PFSK-1 (cell line): ENCODE results near the gene WDR4.

ENCODE experiments used
- FOXP2 ChIP-seq: optimal IDR thresholded peaks from 2 replicates; pipeline ENCODE3; 2011; ENCODE audit warnings: borderline replicate concordance, control low read depth, inconsistent platforms; ENCODE audit not compliant: insufficient read depth; ENCODE audit errors: extremely low read length, extremely low read depth
- POLR2AphosphoS5 ChIP-seq: IDR thresholded peaks from 2 replicates; pipeline ENCODE4 v1.6.1; 2012; ENCODE audit warnings: low read depth, mild to moderate bottlenecking, control low read depth, low read length, moderate library complexity
- SIN3A ChIP-seq: IDR thresholded peaks from 2 replicates; pipeline ENCODE4 v1.6.1; 2012; ENCODE audit warnings: mild to moderate bottlenecking, low read length, moderate library complexity, borderline replicate concordance; ENCODE audit not compliant: insufficient read depth
- TAF1 ChIP-seq: IDR thresholded peaks from 2 replicates; pipeline ENCODE4 v1.6.1; 2012; ENCODE audit warnings: low read length, control low read depth, borderline replicate concordance; ENCODE audit not compliant: insufficient read depth
- TF ChIP-seq, protein P1 (sequence below), 2 experiments: IDR thresholded peaks; 2 replicates each; pipeline versions ENCODE4 v1.6.1 to v1.8.0; 2011 to 2012; ENCODE audit warnings: low read depth in 2 of 2, low read length in 2 of 2, control low read depth in 1 of 2, inconsistent platforms in 1 of 2, mild to moderate bottlenecking in 1 of 2, moderate library complexity in 1 of 2; ENCODE audit not compliant: insufficient read depth in 1 of 2

Gene WDR4

DNA sequence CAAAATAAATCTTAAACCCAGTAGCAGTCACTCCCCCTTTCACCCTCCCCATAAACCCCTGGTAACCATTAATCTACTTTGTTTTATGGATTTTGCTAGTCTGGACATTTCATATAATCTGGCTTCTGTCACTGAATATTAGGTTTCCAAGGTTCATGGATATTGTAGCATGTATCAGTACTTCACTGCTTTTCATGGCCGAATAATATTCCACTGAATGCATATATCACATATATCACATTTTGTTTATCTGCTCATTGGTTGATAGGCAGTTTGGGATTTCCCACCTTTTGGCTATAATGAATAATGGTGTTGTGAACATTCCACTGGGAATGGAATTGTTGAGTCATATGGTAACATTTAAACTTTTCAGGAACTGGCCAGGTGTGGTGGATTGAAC, 4.6 kb upstream of the WDR4 start:
- no peak for TF ChIP-seq TAF1
- no peak for TF ChIP-seq POLR2AphosphoS5

DNA sequence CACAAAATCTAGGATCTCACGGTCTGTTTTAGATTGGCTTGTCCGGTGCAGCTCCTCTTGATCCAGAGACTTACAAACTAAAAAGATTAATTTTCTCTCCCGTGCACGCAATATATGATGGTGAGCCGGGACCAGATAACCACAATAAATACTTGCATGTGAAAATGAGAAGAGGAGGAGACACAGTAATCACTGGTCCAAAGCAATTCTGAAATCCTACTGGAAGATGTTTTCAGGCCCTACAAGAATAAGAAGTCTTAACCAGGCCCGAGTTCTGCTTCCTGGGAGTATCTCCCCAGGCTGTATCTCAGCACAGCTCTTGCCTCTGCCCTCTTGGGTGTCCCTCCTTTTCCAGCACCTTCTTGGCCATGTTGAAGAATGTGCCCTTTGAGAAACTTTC, 1.0 kb upstream of the WDR4 start:
- TF ChIP-seq, protein P1, sequence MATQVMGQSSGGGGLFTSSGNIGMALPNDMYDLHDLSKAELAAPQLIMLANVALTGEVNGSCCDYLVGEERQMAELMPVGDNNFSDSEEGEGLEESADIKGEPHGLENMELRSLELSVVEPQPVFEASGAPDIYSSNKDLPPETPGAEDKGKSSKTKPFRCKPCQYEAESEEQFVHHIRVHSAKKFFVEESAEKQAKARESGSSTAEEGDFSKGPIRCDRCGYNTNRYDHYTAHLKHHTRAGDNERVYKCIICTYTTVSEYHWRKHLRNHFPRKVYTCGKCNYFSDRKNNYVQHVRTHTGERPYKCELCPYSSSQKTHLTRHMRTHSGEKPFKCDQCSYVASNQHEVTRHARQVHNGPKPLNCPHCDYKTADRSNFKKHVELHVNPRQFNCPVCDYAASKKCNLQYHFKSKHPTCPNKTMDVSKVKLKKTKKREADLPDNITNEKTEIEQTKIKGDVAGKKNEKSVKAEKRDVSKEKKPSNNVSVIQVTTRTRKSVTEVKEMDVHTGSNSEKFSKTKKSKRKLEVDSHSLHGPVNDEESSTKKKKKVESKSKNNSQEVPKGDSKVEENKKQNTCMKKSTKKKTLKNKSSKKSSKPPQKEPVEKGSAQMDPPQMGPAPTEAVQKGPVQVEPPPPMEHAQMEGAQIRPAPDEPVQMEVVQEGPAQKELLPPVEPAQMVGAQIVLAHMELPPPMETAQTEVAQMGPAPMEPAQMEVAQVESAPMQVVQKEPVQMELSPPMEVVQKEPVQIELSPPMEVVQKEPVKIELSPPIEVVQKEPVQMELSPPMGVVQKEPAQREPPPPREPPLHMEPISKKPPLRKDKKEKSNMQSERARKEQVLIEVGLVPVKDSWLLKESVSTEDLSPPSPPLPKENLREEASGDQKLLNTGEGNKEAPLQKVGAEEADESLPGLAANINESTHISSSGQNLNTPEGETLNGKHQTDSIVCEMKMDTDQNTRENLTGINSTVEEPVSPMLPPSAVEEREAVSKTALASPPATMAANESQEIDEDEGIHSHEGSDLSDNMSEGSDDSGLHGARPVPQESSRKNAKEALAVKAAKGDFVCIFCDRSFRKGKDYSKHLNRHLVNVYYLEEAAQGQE (IDR thresholded peaks at IDR 0.05; ENCODE audit: insufficient read depth in 1 of 2, low read depth in 2 of 2, low read length in 2 of 2) = no peak
- TF ChIP-seq TAF1 (no peak), SIN3A (no peak), FOXP2 (no peak), POLR2AphosphoS5 (no peak)

DNA sequence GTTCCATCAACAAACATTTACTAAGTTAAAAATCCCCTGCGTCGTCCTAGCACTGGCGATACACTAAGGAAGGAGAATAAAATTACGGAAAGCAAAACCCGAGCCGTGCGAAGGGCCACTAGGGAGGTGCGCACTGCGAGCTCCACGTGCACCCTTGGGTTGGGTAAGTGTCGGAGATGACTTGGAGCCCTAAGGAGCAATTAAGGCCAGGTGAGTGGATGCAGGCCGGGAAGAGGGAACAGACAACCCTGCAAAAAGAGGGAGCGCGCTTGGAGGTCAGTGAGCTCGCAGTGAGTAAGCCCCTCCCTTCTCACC, 704 bp downstream of the WDR4 start:
- 0 out of 2 replicates have a peak, but pooled peaks have one; percentile 12 for TF ChIP-seq TAF1
- TF ChIP-seq, protein P1 (IDR thresholded peaks at IDR 0.05; ENCODE audit: insufficient read depth in 1 of 2, low read depth in 2 of 2, low read length in 2 of 2) = no peak

DNA sequence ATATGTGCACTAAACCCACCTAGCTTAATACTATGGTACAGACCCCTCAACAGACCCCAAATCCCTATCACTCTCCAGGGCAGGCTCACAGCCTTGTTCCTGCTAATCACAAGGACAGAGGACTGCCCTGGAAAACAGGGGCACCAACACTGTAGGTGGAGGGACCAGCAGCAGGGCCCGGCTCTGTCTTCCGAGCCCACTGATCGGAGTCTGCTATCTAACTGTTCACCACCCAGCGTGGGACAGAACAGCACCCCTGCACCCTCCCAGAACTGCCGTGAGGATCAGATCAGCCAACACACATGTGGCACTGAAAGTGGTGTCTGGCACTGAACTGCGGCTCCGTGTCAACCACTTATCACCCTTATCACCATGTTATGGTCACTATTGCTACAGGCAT, 6.2 kb downstream of the WDR4 start:
- TF ChIP-seq FOXP2 (no peak), SIN3A (no peak), TAF1 (no peak), POLR2AphosphoS5 (no peak)
- TF ChIP-seq, protein P1 (IDR thresholded peaks at IDR 0.05; ENCODE audit: insufficient read depth in 1 of 2, low read depth in 2 of 2, low read length in 2 of 2) = no peak

DNA sequence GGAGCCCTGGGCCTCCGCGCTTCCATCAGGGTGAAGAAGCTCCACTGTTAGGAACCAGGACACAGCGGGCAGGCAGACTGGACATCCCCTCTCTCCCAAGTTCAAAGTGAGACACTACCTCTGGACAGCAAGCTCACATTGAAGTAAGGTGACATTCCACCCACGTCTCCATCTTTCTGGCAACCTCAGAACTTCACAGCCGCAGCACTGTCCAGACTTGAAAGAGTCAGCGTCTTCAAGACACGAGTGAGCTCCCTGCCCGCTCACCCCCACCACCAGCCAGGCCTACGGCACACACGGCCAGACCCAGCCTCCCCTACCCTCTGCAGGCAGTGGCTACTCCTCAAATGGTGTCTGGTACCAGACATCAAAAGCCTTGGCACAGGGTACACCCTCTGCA, 11.1 kb downstream of the WDR4 start:
- TF ChIP-seq POLR2AphosphoS5 = no peak

DNA sequence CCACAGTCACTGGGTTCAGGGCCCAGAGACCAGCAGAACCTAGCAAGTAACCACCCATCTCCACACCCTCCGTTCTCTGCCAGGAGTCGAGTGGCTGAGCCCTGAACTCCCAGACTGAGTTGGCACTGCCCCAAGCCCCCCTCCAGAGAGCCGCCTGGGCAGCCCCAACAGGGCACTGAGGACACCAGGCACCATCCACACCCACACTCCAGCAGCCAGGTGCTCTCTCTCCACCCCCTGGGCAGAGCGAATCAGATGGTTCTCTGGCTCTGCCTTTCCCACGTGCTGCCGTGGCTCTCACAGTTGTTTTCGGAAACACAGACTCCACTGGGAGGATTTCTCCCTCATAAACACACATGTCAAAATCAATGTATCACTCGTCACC, 13.6 kb downstream of the WDR4 start:
- TF ChIP-seq SIN3A (no peak), TAF1 (no peak), FOXP2 (no peak), POLR2AphosphoS5 (no peak)
- TF ChIP-seq, protein P1 (IDR thresholded peaks at IDR 0.05; ENCODE audit: insufficient read depth in 1 of 2, low read depth in 2 of 2, low read length in 2 of 2) = no peak
